AG10803 (cell line): ENCODE results near the gene CFAP74.

ENCODE experiments used
- DNase-seq: peaks from one replicate; pipeline ENCODE4 v3.0.0; 2010; ENCODE audit warnings: low read depth
- H3K4me3 ChIP-seq: 2 replicates; pipeline ENCODE4 v1.5.1; 2011; ENCODE audit warnings: mild to moderate bottlenecking, low read length, control low read depth
- TF ChIP-seq, protein P1 (sequence below): conservative IDR thresholded peaks from 2 replicates; pipeline ENCODE4 v1.5.1; 2011; ENCODE audit warnings: mild to moderate bottlenecking, low read length, control low read depth, inconsistent platforms

CFAP74 gene

DNA sequence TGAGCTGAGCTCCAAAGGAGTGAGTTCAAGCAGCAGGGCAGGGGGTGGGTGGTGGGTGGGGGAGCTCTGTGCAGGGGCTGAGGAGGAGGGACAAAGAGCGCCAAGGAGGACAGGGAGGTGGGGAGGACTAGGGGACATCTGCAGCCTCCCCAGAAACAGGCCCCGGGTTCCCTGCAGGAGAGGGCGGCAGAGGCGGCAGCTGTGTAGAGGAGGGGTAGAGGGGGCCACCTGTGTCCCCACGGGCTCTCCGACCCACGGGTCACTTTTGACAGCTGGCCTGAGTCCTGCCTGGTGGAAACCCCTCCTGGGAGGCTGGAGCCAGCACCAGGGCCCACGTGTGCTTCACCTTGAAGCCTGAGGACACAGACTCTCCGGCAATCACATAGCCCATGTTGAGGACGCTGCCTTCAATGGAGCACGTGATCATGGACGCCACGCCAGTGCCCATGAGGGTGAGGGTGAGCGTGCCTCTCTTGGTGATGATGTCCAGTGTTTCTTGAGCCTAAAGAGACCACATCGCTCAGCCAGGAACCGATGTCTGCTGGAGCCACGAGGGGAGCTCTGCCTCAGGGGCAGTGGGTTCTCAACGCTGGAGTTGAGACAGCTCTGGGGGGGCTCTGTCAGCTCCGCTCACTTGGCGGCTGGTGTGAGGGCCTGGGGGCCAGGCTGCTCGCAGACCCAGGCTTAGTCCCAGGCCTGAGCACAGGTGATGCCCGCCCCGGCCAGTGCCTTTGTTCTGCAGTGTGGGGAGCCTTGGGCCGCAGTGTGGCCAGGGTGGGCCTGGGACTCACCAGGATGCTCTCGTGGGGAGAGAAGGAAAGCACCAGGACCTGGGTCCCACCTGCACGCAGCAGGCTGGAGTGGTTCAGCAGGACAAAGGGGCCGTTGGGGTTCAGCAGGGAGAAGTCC is 77.9 kb downstream of the CFAP74 start:
- DNase-seq, result no peak
- TF ChIP-seq, protein P1, sequence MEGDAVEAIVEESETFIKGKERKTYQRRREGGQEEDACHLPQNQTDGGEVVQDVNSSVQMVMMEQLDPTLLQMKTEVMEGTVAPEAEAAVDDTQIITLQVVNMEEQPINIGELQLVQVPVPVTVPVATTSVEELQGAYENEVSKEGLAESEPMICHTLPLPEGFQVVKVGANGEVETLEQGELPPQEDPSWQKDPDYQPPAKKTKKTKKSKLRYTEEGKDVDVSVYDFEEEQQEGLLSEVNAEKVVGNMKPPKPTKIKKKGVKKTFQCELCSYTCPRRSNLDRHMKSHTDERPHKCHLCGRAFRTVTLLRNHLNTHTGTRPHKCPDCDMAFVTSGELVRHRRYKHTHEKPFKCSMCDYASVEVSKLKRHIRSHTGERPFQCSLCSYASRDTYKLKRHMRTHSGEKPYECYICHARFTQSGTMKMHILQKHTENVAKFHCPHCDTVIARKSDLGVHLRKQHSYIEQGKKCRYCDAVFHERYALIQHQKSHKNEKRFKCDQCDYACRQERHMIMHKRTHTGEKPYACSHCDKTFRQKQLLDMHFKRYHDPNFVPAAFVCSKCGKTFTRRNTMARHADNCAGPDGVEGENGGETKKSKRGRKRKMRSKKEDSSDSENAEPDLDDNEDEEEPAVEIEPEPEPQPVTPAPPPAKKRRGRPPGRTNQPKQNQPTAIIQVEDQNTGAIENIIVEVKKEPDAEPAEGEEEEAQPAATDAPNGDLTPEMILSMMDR, result no peak
- no peak overlapping the region for H3K4me3 ChIP-seq

DNA sequence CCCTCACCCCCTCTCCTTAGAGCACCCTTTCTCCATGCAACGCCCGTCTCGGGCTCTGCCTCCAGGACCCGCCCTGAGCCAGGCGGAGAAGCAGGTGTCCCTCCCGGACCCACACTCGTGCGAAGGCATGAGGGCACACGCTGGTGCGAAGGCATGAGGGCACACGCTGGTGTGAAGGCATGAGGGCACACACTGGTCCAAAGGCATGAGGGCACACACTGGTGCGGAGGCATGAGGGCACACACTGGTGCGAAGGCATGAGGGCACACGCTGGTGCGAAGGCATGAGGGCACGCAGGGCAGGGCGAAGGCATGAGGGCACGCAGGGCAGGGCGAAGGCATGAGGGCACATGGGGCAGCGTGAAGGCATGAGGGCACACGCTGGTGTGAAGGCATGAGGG is 78.7 kb downstream of the CFAP74 start:
- TF ChIP-seq, protein P1, result no peak
- no peak overlapping the region for H3K4me3 ChIP-seq
- no peak for DNase-seq

DNA sequence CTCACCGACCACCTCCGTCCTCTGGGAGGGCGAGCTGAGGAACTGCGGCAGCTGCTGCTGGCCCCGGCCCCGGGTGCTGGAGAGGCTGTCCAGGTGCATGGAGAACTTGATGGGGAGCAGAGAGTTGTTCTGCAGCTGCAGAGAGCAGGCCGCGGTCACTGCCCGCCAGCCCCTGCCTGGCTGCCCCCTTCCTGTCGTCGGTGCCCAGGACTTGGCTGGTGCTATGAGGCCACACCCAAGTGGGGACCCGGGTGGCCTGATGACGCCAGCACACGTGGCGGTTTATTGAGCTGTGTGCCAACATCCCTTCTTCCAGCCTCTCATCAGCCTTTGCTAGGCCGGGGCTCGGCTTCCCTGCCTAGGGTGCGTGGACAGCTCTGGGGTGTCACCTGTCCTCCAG is 79.2 kb downstream of the CFAP74 start:
- TF ChIP-seq, protein P1, result no peak
- H3K4me3 ChIP-seq, result no peak overlapping the region
- no peak for DNase-seq

DNA sequence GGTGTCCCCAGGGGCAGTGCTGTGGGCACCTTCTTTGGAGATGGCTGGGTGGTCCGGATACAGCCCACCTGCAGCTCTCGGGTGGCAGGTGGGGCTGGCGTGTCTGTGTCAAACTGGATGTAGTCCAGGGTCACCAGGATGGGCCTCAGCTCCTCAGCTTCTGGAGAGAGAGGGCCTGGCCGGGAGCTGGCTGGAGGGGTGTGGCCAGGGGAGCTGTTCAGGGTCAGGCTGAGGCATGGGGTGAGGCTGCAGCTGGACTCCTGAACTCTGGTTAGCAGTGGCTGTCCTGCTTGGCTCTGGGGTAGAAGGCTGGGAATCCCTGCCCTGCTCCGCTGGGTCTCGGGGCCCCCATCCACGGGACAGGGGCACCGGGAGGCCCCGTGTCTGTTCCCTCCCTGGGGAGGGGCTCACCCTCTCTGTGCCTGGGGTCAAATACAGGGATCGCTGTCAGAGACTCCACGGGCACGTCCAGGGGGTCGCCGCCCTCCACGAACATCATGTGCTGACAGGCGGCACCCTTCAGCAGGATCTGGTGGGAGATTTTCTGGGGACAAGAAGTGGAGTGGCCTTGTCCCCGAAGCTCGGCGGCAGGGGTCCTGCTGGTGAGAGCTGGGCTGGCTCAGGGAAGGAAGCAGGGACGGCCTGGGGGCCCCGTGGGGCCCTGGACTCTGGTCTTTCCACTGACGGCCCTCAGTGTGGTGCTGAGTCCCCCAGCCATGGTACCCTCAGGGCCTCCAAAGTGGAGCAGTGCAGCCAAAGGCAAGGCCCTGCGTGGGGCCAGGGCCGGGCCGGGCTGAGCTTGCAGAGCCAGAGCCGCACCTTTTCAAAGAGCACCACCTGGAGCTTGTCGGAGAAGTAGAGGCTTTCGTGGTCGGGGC is 80.4 kb downstream of the CFAP74 start:
- H3K4me3 ChIP-seq, result no peak overlapping the region
- DNase-seq, result no peak
- TF ChIP-seq, protein P1, result no peak

DNA sequence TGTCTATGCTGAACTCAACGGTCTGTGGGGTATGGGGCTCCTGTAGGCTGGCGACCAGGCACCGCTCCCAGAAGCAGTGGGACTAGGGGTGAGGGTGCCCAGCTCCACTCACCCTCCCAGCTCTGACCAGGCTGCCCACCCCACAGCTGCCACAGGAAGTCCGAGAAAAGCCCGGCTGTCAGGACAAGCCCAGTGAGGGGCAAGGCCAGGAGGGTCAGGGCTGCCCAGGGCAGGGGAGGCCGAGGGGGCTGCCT is 81.0 kb downstream of the CFAP74 start:
- H3K4me3 ChIP-seq, result no peak overlapping the region
- TF ChIP-seq, protein P1, result no peak
- no peak for DNase-seq

- no peak overlapping the region for H3K4me3 ChIP-seq
- no peak for DNase-seq
- TF ChIP-seq, protein P1, result no peak
Measured at GRCh38 chr1:1921901-1922701, 81.5 kb downstream of the CFAP74 start.
